ENCODE data around the gene CHCHD3. TPM values are rescaled to one million over a fixed set of nuclear protein-coding genes. Genes with fewer than 3 reads are reported as not detected.
A peak's percentile ranks its signal among the peaks of the same experiment; 100 is the strongest.

CHCHD3 gene
- total RNA-seq, 1 experiment from 2014 or later = 114 TPM

DNA sequence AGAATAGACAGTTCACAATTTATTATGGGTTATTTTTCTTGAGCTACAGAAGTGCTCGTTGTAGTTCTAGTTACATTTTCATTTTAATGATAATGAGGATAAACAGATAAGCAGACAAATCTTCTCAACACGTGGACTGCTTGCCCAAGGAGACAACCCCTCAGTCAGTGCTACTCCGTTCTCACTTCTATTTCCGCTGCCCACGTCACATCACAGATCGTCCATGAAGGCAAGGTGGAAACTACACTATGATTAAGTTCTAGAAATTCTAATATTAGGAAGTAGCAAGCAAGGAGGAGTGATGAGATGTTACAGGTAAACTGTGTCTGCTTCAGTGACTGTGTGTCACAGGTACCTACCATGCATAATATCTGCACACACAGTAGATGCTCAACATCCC is 210.5 kb downstream of the CHCHD3 start (continued):
- TF ChIP-seq, protein P1, sequence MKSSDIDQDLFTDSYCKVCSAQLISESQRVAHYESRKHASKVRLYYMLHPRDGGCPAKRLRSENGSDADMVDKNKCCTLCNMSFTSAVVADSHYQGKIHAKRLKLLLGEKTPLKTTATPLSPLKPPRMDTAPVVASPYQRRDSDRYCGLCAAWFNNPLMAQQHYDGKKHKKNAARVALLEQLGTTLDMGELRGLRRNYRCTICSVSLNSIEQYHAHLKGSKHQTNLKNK (CRISPR knock-in tag; IDR thresholded peaks at IDR 0.05) = no peak
- no peak for TF ChIP-seq MYBL2 (CRISPR knock-in tag; IDR thresholded peaks at IDR 0.05)
- no peak for TF ChIP-seq NR1H2 (CRISPR knock-in tag; IDR thresholded peaks at IDR 0.05)
- TF ChIP-seq, protein P2, sequence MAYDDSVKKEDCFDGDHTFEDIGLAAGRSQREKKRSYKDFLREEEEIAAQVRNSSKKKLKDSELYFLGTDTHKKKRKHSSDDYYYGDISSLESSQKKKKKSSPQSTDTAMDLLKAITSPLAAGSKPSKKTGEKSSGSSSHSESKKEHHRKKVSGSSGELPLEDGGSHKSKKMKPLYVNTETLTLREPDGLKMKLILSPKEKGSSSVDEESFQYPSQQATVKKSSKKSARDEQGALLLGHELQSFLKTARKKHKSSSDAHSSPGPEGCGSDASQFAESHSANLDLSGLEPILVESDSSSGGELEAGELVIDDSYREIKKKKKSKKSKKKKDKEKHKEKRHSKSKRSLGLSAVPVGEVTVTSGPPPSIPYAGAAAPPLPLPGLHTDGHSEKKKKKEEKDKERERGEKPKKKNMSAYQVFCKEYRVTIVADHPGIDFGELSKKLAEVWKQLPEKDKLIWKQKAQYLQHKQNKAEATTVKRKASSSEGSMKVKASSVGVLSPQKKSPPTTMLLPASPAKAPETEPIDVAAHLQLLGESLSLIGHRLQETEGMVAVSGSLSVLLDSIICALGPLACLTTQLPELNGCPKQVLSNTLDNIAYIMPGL (CRISPR knock-in tag; IDR thresholded peaks at IDR 0.05) = no peak
- TF ChIP-seq ERG (CRISPR knock-in tag; IDR thresholded peaks at IDR 0.05) = no peak
- TF ChIP-seq, protein P3, sequence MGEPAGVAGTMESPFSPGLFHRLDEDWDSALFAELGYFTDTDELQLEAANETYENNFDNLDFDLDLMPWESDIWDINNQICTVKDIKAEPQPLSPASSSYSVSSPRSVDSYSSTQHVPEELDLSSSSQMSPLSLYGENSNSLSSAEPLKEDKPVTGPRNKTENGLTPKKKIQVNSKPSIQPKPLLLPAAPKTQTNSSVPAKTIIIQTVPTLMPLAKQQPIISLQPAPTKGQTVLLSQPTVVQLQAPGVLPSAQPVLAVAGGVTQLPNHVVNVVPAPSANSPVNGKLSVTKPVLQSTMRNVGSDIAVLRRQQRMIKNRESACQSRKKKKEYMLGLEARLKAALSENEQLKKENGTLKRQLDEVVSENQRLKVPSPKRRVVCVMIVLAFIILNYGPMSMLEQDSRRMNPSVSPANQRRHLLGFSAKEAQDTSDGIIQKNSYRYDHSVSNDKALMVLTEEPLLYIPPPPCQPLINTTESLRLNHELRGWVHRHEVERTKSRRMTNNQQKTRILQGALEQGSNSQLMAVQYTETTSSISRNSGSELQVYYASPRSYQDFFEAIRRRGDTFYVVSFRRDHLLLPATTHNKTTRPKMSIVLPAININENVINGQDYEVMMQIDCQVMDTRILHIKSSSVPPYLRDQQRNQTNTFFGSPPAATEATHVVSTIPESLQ (CRISPR knock-in tag; IDR thresholded peaks at IDR 0.05) = no peak
- TF ChIP-seq, protein P4, sequence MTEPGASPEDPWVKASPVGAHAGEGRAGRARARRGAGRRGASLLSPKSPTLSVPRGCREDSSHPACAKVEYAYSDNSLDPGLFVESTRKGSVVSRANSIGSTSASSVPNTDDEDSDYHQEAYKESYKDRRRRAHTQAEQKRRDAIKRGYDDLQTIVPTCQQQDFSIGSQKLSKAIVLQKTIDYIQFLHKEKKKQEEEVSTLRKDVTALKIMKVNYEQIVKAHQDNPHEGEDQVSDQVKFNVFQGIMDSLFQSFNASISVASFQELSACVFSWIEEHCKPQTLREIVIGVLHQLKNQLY (CRISPR knock-in tag; IDR thresholded peaks at IDR 0.05) = no peak

GRCh38 chr7:132869166-132869861 is 212.6 kb downstream of the CHCHD3 start:
- ATAC-seq (no peak), DNase-seq (ENCODE audit: low spot score) (no peak)
- ChIA-PET POLR2A (no interaction called here), CTCF (no interaction called here)
- no peak for TF ChIP-seq ZNF532 (CRISPR knock-in tag; IDR thresholded peaks at IDR 0.05; ENCODE audit: borderline replicate concordance)
- TF ChIP-seq ZNF121 (CRISPR knock-in tag; IDR thresholded peaks at IDR 0.05) = peak; percentile 72
- Mint-ChIP-seq H3K36me3 (peaks cover 4% of the 10 kb centered on the region; the same call in 1 of the 2 replicates), H3K9me3 (no peaks in the 10 kb centered on the region), H3K4me1 (peaks cover 12% of the 10 kb centered on the region), H3K27ac (no peak overlapping the region), H3K4me3 (no peak overlapping the region), H3K27me3 (ENCODE audit: low read depth) (no peaks in the 10 kb centered on the region)

- DNase-seq (ENCODE audit: low spot score) = no peak
- no peak for ATAC-seq
- peaks cover 12% of the 10 kb centered on the region for H3K4me1 Mint-ChIP-seq
- ChIA-PET POLR2A (no interaction called here), CTCF (no interaction called here)
- no peak overlapping the region for H3K27ac Mint-ChIP-seq
- peaks cover 20% of the 10 kb centered on the region for H3K36me3 Mint-ChIP-seq
- H3K27me3 Mint-ChIP-seq (ENCODE audit: low read depth) = no peaks in the 10 kb centered on the region
- no peak overlapping the region for H3K4me3 Mint-ChIP-seq
- no peak for TF ChIP-seq ZNF317 (CRISPR knock-in tag; IDR thresholded peaks at IDR 0.05; ENCODE audit: borderline replicate concordance, low read depth)
- no peak for TF ChIP-seq ZNF138 (CRISPR knock-in tag; conservative IDR thresholded peaks at IDR 0.05)
- no peak for TF ChIP-seq NR1H2 (CRISPR knock-in tag; IDR thresholded peaks at IDR 0.05)
- no peak for TF ChIP-seq JAZF1 (CRISPR knock-in tag; IDR thresholded peaks at IDR 0.05)
- TF ChIP-seq CTCF (IDR thresholded peaks at IDR 0.05) = no peak
- no peak for TF ChIP-seq EMX1 (CRISPR knock-in tag; IDR thresholded peaks at IDR 0.05)
- TF ChIP-seq OVOL2 (CRISPR knock-in tag; IDR thresholded peaks at IDR 0.05; ENCODE audit: borderline replicate concordance) = no peak
- TF ChIP-seq ZNF121 (CRISPR knock-in tag; IDR thresholded peaks at IDR 0.05) = no peak
- TF ChIP-seq PRRX2 (CRISPR knock-in tag; IDR thresholded peaks at IDR 0.05) = no peak
- H3K9me3 Mint-ChIP-seq = peaks cover 16% of the 10 kb centered on the region
Measured at GRCh38 chr7:132866551-132866950, 215.3 kb downstream of the CHCHD3 start.

Data from WTC11 (cell line).